IMR-90 (cell line): ENCODE data around the gene ZSCAN9.

Experiments used
- BHLHE40 ChIP-seq: fragments of 150-350 bp; IDR thresholded peaks from 2 replicates; pipeline ENCODE4 v1.6.1; 2016; ENCODE audit warnings: mild to moderate bottlenecking, low read depth, low read length
- CEBPB ChIP-seq: IDR thresholded peaks from 2 replicates; pipeline ENCODE4 v1.6.1; 2012; ENCODE audit warnings: low read depth, low read length, improper control_type of control experiment
- CHD1 ChIP-seq: IDR thresholded peaks from 2 replicates; pipeline ENCODE4 v1.6.1; 2012; ENCODE audit warnings: low read depth, low read length, improper control_type of control experiment
- CTCF ChIP-seq: conservative IDR thresholded peaks from 2 replicates; pipeline ENCODE4 v1.5.1; 2012; ENCODE audit warnings: mild to moderate bottlenecking, low read depth, low read length, improper control_type of control experiment
- MAFK ChIP-seq: IDR thresholded peaks from 2 replicates; pipeline ENCODE4 v1.6.1; 2012; ENCODE audit warnings: low read depth, low read length, improper control_type of control experiment
- MAZ ChIP-seq: IDR thresholded peaks from 2 replicates; pipeline ENCODE4 v1.6.1; 2012; ENCODE audit warnings: low read depth, mild to moderate bottlenecking, low read length, improper control_type of control experiment, moderate library complexity, borderline replicate concordance
- MXI1 ChIP-seq: IDR thresholded peaks from 2 replicates; pipeline ENCODE4 v1.6.1; 2012; ENCODE audit warnings: low read depth, mild to moderate bottlenecking, low read length, moderate library complexity, borderline replicate concordance
- NFE2L2 ChIP-seq: fragments of 150-350 bp; IDR thresholded peaks from 2 replicates; pipeline ENCODE4 v1.6.1; 2016; ENCODE audit warnings: low read depth, mild to moderate bottlenecking, low read length
- POLR2A ChIP-seq: IDR thresholded peaks from 2 replicates; pipeline ENCODE4 v1.6.1; 2012; ENCODE audit warnings: mild to moderate bottlenecking, low read depth, low read length
- RAD21 ChIP-seq: IDR thresholded peaks from 2 replicates; pipeline ENCODE4 v1.6.1; 2012; ENCODE audit warnings: low read length, improper control_type of control experiment
- RCOR1 ChIP-seq: IDR thresholded peaks from 2 replicates; pipeline ENCODE4 v1.6.1; 2012; ENCODE audit warnings: mild to moderate bottlenecking, low read length, improper control_type of control experiment; ENCODE audit not compliant: insufficient replicate concordance
- RFX5 ChIP-seq: IDR thresholded peaks from 2 replicates; pipeline ENCODE4 v1.8.0; 2012; ENCODE audit warnings: low read depth, mild to moderate bottlenecking, low read length, moderate library complexity
- USF2 ChIP-seq: fragments of 150-350 bp; IDR thresholded peaks from 2 replicates; pipeline ENCODE4 v1.6.1; 2017; ENCODE audit warnings: mild to moderate bottlenecking, antibody characterized with exemption, low read length, low read depth

GRCh38 chr6:28205879-28206278 is 19.2 kb upstream of the ZSCAN9 start:
- TF ChIP-seq CTCF, result no peak
- no peak for TF ChIP-seq MAFK
- TF ChIP-seq MAZ, result no peak
- no peak for TF ChIP-seq CEBPB
- no peak for TF ChIP-seq POLR2A
- TF ChIP-seq RAD21, result no peak
- no peak for TF ChIP-seq NFE2L2
- no peak for TF ChIP-seq MXI1
- TF ChIP-seq RCOR1, result no peak
- no peak for TF ChIP-seq RFX5
- TF ChIP-seq BHLHE40, result no peak
- TF ChIP-seq USF2, result no peak
- no peak for TF ChIP-seq CHD1
